Stimulated activated CD8-positive, alpha-beta memory T cell treated with anti-CD3 and anti-CD28 coated beads, Interleukin-12 subunit alpha, Interleukin-12 subunit beta, amount 100 ng/mL, for 24 hours (primary cell): ENCODE results near the gene EVPL.

ENCODE experiments used
- DNase-seq: peaks from one replicate; pipeline ENCODE4 v3.0.0-alpha.2; 2020; ENCODE audit errors: extremely low read depth

EVPL gene

DNA sequence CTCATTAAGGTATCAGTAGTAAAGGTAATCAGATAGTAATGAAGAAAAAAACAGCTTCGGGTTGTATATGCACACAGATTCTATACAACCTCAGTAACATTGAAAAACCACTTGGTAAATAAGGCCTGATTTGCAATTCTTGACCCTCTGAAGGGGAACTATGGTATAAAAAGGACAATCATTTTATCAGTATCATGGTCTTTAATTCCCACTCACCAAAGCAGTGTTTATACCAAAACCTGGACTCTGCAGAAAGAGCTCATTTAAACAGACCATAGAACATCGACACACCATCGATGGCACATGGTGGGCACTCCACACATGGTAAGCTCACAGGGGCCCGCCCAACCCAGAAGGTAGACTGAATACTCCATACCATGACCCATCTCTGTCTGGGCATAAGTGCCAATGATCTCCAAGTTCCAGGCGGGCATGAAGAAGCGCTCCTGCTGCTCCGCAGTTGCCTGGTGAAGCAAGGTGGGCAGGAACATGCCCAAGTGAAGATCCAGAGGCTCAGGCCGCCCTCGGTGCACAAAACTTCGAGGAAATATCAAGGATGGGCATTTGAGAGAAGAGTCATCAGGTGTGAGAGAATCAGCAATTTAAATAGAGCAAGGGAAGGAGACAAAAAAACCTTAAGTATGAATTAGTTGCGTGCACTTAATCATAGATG lies 67.1 kb downstream of the EVPL start:
- DNase-seq, result no peak

DNA sequence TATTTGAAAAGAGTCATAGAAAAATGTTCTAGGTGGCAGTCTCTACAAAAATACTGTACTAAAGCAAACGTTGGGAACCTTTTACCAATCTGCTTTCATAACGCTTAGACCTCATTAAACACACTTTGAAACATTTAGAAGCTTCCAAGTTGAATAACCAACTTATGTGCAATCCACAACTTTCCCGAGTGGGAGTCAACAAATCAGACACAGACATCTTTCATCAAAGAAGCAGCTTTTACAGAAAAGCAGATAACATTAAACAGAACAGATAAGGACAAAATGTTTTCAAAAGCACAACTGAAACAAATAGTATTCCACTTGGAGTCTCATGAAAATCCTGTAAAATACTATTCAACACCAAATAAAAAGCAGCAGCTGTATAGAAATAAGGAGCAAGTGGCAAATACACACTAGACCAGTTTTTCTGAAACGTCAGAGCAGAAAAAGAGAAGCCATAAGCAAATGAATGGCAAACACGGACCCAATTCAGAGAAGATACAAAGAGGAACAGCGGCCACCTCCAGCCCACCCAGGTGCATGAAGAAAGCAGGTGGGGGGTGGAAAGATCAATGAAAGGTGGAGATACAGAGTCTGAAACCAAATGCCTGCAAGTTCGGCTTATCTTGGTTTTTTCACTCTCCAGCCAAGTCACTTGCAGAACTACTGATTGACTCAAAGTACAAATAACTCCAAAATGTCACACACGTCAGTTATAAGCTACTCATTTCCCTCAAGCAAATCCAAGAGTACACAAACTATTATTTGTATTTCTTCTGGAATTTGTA lies 67.9 kb downstream of the EVPL start:
- DNase-seq, result no peak
